HepG2 (cell line): ENCODE measurements around the gene ZNF326. TPM values are rescaled to one million over a fixed set of nuclear protein-coding genes. Genes with fewer than 3 reads are reported as not detected.
"Not testable (repeated sequence)": the region's sequence is repeated elsewhere in the genome, so short reads cannot be mapped to it uniquely, and the experiment has no call there.

Source experiments
- ATAC-seq: fragments of 200-7000 bp; cut with Tn5 transposase; 3 replicates; pipeline ENCODE4 v1.9.1; 2020; ENCODE audit warnings: mild to moderate bottlenecking, moderate library complexity
- BruUV-seq: library from RNA; stranded (reverse); fragments of 400-500 nt; replicated peaks from 2 replicates; lab custom pipeline; 2021; lab: Mats Ljungman, UMichigan
- CTCF ChIA-PET: fragments of 300-600 bp; formaldehyde crosslinking; extraction: SDS; loops from one replicate; lab custom pipeline; 2021; ENCODE audit warnings: low total read pairs, inconsistent platforms, low intra/inter-chr PET ratio; lab: Yijun Ruan, JAX
- POLR2A ChIA-PET: fragments of 350-600 bp; sonication (Branson Sonifier 250); formaldehyde crosslinking; loops from one replicate; lab custom pipeline; 2020; ENCODE audit warnings: antibody characterized with exemption, inconsistent platforms; lab: Yijun Ruan, JAX
- DNase-seq: peaks from one replicate; pipeline ENCODE4 v3.0.0-alpha.2; 2015; ENCODE audit warnings: low spot score
- FAIRE-seq: peaks from 3 replicates; lab custom pipeline; 2011; peaks lifted over from hg19 to GRCh38; lab: Jason Lieb, UNC
- H2AFZ ChIP-seq: one replicate; pipeline ENCODE4 v1.6.1; 2011; ENCODE audit warnings: low read length, inconsistent platforms
- H3K27ac ChIP-seq: fragments of 300-600 bp; 3 replicates; pipeline ENCODE4 v1.8.0; 2011; ENCODE audit warnings: mixed run types, mild to moderate bottlenecking, mixed read lengths, low read length, inconsistent platforms; ENCODE audit not compliant: insufficient read depth; ENCODE audit errors: extremely low read length
- H3K27me3 ChIP-seq, 2 experiments: fragments of 200-600 bp in 1 of 2; 2 replicates in 1 of 2; 3 replicates in 1 of 2; pipeline versions ENCODE4 v1.6.0 to v1.8.0; 2011; ENCODE audit warnings: low read length in 2 of 2, mild to moderate bottlenecking in 2 of 2, moderate library complexity in 2 of 2, inconsistent platforms in 1 of 2; ENCODE audit not compliant: insufficient read depth in 2 of 2, control insufficient read depth in 1 of 2
- H3K36me3 ChIP-seq, 2 experiments: fragments of 200-600 bp in 1 of 2; replicated peaks in 1 of 2; 2 replicates in 1 of 2; 3 replicates in 1 of 2; pipeline versions ENCODE4 v1.5.1 to v1.8.0; 2011; ENCODE audit warnings: low read length in 2 of 2, inconsistent platforms in 1 of 2; ENCODE audit not compliant: insufficient read depth in 2 of 2, control insufficient read depth in 1 of 2
- H3K4me1 ChIP-seq: 2 replicates; pipeline ENCODE4 v1.5.1; 2012; ENCODE audit warnings: low read length, inconsistent platforms; ENCODE audit not compliant: insufficient read depth
- H3K4me2 ChIP-seq: 2 replicates; pipeline ENCODE4 v1.6.0; 2011; ENCODE audit warnings: low read depth, low read length, inconsistent platforms
- H3K4me3 ChIP-seq, 3 experiments: fragments of 200-600 bp in 1 of 3; sonication (generic), shearing (Covaris generic) in 1 of 3; replicated peaks in 1 of 3; 2 replicates each; pipeline ENCODE4 v1.5.1; 2011 to 2016; ENCODE audit warnings: low read length in 3 of 3, inconsistent platforms in 2 of 3, low read depth in 2 of 3, mild to moderate bottlenecking in 2 of 3, control low read depth in 1 of 3, mixed read lengths in 1 of 3; ENCODE audit not compliant: insufficient read depth in 1 of 3
- H3K79me2 ChIP-seq: one replicate; pipeline ENCODE4 v1.6.1; 2011; ENCODE audit warnings: low read length, inconsistent platforms; ENCODE audit not compliant: insufficient read depth
- H3K9ac ChIP-seq: 2 replicates; pipeline ENCODE4 v1.6.0; 2011; ENCODE audit warnings: mild to moderate bottlenecking, low read depth, low read length, inconsistent platforms; ENCODE audit not compliant: insufficient read depth
- H3K9me3 ChIP-seq: 2 replicates; pipeline ENCODE4 v1.5.1; 2012; ENCODE audit warnings: mild to moderate bottlenecking, low read length
- H4K20me1 ChIP-seq: 2 replicates; pipeline ENCODE4 v1.6.0; 2011; ENCODE audit warnings: inconsistent platforms, mild to moderate bottlenecking, low read length, moderate library complexity; ENCODE audit not compliant: insufficient read depth
- CC2D1A ChIP-seq: sonication (generic); formaldehyde crosslinking; IDR thresholded peaks from 2 replicates; pipeline ENCODE4 v1.8.1; 2023; ENCODE audit warnings: mild to moderate bottlenecking, missing genetic modification reagents
- CREB1 ChIP-seq, 2 experiments: fragments of 450-650 bp in 1 of 2; IDR thresholded peaks; 2 replicates each; pipeline ENCODE4 v1.6.1; 2016 to 2017; ENCODE audit warnings: control low read depth in 1 of 2, mild to moderate bottlenecking in 1 of 2, missing compliant biosample characterization in 1 of 2, missing genetic modification characterization in 1 of 2
- CREM ChIP-seq, 2 experiments: sonication (generic) in 1 of 2; formaldehyde crosslinking in 1 of 2; IDR thresholded peaks; 2 replicates each; pipeline versions ENCODE4 v1.4.0 to v1.6.1; 2016 to 2020; ENCODE audit warnings: antibody characterized with exemption in 1 of 2, mild to moderate bottlenecking in 1 of 2, missing genetic modification reagents in 1 of 2
- GFI1 ChIP-seq: sonication (generic); formaldehyde crosslinking; IDR thresholded peaks from 2 replicates; pipeline ENCODE4 v1.5.0; 2020; ENCODE audit warnings: missing genetic modification reagents, mild to moderate bottlenecking, borderline replicate concordance
- HNF4A ChIP-seq: sonication (generic); formaldehyde crosslinking; IDR thresholded peaks from 2 replicates; pipeline ENCODE4 v1.4.0; 2020; ENCODE audit warnings: missing genetic modification reagents
- RAD51 ChIP-seq: fragments of 450-650 bp; IDR thresholded peaks from 2 replicates; pipeline ENCODE4 v1.6.1; 2016; ENCODE audit warnings: borderline replicate concordance
- SALL1 ChIP-seq: sonication (generic); formaldehyde crosslinking; IDR thresholded peaks from 2 replicates; pipeline ENCODE4 v1.8.0; 2022; ENCODE audit warnings: mild to moderate bottlenecking, missing genetic modification reagents
- SAP130 ChIP-seq: IDR thresholded peaks from 2 replicates; pipeline ENCODE4 v1.6.1; 2016; ENCODE audit warnings: low read depth
- ZNF138 ChIP-seq: sonication (generic); formaldehyde crosslinking; IDR thresholded peaks from 2 replicates; pipeline ENCODE4 v1.5.0; 2020; ENCODE audit warnings: mild to moderate bottlenecking, low read depth, missing genetic modification reagents
- ZNF879 ChIP-seq: sonication (generic); formaldehyde crosslinking; IDR thresholded peaks from 2 replicates; pipeline ENCODE4 v1.8.1; 2023; ENCODE audit warnings: missing genetic modification reagents
- WGBS: methylation state at CpG from one replicate; pipeline ENCODE4 v1.1.6; 2017; ENCODE audit warnings: low lambda C conversion rate; 5-methylcytosine and 5-hydroxymethylcytosine counted together
- in situ Hi-C: cut with HindIII; loops from 2 replicates; pipeline ENCODE4 v1.10.0; 2017; ENCODE audit warnings: low pct_unique_long_range_greater_than_20kb; ENCODE audit not compliant: extremely low pct_ligation_motif_present
- intact Hi-C: fragments of 100-400 bp; cut with micrococcal nuclease; formaldehyde crosslinking; loops from one replicate; pipeline ENCODE4 v1.10.0; 2022; ENCODE audit not compliant: unreplicated experiment
- polyA plus RNA-seq, 8 experiments: library from polyadenylated mRNA; depleted of rRNA in 3 of 8; stranded (reverse) in 7 of 8; unstranded in 1 of 8; fragments of >200 nt; fragmentation: Illumina TruSeq in 4 of 8; extraction: Trizol in 4 of 8; gene quantifications; 2 replicates each; pipeline versions ENCODE4 v1.2.1 to v1.2.3, GENCODE V29; 2011 to 2016; ENCODE audit warnings: low read depth in 4 of 8, missing spikeins in 1 of 8, mixed read lengths in 1 of 8; ENCODE audit not compliant: insufficient read depth in 1 of 8
- total RNA-seq, 5 experiments: library from RNA; depleted of rRNA; stranded (reverse); fragments of >200 nt; fragmentation: Illumina TruSeq; extraction: Trizol; gene quantifications; 2 replicates each; pipeline ENCODE4 v1.2.3, GENCODE V29; 2016; ENCODE audit warnings: low read depth in 1 of 5
- TF ChIP-seq, protein P1 (sequence below): sonication (generic); formaldehyde crosslinking; conservative IDR thresholded peaks from 2 replicates; pipeline ENCODE4 v1.4.0; 2020; ENCODE audit warnings: mild to moderate bottlenecking, missing genetic modification reagents, moderate library complexity

The ZNF326 gene
- total and polyA plus RNA-seq, 2 of the 13 experiments (the other 11 are each of a cell fraction or from before 2014, with no cell fraction given), result 6.3 to 16.4 TPM

DNA sequence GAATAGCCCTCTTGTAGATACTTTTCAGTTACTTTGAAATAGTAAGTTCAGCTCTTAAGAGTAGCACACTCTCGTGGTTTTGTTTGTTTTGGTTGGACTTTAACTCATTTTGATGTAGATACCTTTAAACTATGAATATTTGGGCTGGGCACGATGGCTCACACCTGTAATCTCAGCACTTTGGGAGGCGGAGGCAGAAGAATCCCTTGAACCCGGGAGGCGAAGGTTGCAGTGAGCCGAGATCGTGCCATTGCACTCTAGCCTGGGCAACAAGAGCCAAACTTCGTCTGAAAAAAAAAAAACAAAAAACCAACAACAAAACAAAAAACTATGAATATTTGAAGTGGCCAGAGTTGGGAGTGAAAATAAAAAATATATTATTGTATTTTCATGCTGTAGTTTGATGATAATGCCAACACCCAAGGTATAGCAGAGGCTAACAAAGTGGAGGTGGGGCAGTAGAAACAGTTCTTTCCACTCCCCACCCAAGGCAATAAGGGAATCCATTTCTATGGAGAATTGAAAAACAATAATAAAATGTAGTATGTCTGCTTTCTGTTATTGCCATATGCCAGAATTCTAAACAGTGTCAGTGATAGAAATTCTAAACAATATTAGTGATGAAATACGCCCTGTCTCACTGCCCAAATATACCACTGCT lies 1.7 kb downstream of the ZNF326 start:
- ChIA-PET POLR2A (interaction anchor here (1.1 kb wide), 1 partner anchor 174 kb away, joined by 5 read pairs; no protein-coding TSS in a partner anchor), CTCF (no interaction called here)
- no peak for ATAC-seq
- Histone ChIP-seq H3K9ac (peak overlapping the region; percentile 97), H4K20me1 (peaks cover 52% of the 10 kb centered on the region), H2AFZ (no peak overlapping the region), H3K27ac (peak overlapping the region; percentile 96), H3K4me3 (peak overlapping the region; percentile 79 to 94 (median 88)), H3K27me3 (no peaks in the 10 kb centered on the region; a peak in 2 of 5 replicates), H3K4me2 (peak overlapping the region; percentile 69), H3K9me3 (no peaks in the 10 kb centered on the region), H3K4me1 (peaks cover 70% of the 10 kb centered on the region), H3K36me3 (peaks cover 3 to 12% of the 10 kb centered on the region in 2 experiments; a peak in 2 of 5 replicates), H3K79me2 (peaks cover 64% of the 10 kb centered on the region)
- intact Hi-C loops (loop anchor here (10.0 kb wide), 1 partner anchor 412 kb away; no protein-coding TSS in a partner anchor), in situ Hi-C loops (no loop called here)
- DNase-seq, result peak; percentile 12
- no TSS peak for BruUV-seq
- TF ChIP-seq SALL1 (CRISPR knock-in tag), result peak; percentile 27; the same call in 1 of the 2 replicates
- no peak for TF ChIP-seq ZNF138 (CRISPR knock-in tag)
- 0 out of 2 replicates have a peak, but pooled peaks have one; percentile 0 for TF ChIP-seq CREM (IDR thresholded peaks at IDR 0.05)
- TF ChIP-seq CREM (CRISPR knock-in tag; IDR thresholded peaks at IDR 0.05), result no peak
- no peak for TF ChIP-seq ZNF879 (CRISPR knock-in tag)
- TF ChIP-seq CC2D1A (CRISPR knock-in tag), result no peak
- no peak for TF ChIP-seq CREB1 (IDR thresholded peaks at IDR 0.05)
- TF ChIP-seq CREB1 (CRISPR knock-in tag; IDR thresholded peaks at IDR 0.05), result 0 out of 2 replicates have a peak, but pooled peaks have one; percentile 12
- no peak for TF ChIP-seq RAD51
- TF ChIP-seq, protein P1, sequence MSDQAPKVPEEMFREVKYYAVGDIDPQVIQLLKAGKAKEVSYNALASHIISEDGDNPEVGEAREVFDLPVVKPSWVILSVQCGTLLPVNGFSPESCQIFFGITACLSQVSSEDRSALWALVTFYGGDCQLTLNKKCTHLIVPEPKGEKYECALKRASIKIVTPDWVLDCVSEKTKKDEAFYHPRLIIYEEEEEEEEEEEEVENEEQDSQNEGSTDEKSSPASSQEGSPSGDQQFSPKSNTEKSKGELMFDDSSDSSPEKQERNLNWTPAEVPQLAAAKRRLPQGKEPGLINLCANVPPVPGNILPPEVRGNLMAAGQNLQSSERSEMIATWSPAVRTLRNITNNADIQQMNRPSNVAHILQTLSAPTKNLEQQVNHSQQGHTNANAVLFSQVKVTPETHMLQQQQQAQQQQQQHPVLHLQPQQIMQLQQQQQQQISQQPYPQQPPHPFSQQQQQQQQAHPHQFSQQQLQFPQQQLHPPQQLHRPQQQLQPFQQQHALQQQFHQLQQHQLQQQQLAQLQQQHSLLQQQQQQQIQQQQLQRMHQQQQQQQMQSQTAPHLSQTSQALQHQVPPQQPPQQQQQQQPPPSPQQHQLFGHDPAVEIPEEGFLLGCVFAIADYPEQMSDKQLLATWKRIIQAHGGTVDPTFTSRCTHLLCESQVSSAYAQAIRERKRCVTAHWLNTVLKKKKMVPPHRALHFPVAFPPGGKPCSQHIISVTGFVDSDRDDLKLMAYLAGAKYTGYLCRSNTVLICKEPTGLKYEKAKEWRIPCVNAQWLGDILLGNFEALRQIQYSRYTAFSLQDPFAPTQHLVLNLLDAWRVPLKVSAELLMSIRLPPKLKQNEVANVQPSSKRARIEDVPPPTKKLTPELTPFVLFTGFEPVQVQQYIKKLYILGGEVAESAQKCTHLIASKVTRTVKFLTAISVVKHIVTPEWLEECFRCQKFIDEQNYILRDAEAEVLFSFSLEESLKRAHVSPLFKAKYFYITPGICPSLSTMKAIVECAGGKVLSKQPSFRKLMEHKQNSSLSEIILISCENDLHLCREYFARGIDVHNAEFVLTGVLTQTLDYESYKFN, result 0 out of 2 replicates have a peak, but pooled peaks have one; percentile 46
- TF ChIP-seq HNF4A (CRISPR knock-in tag), result peak; percentile 36
- peak; percentile 50; the same call in 1 of the 2 replicates for TF ChIP-seq GFI1 (CRISPR knock-in tag)
- TF ChIP-seq SAP130 (CRISPR knock-in tag), result peak; percentile 40; the same call in 1 of the 2 replicates
- 13% methylated on average over 9 of the region's 9 CpGs for WGBS
- peak; percentile 60 for FAIRE-seq

GRCh38 chr1:89997152-89997551 lies 2.2 kb downstream of the ZNF326 start:
- Histone ChIP-seq H3K4me3 (peak overlapping the region; percentile 79 to 94 (median 88); a peak in 4 of 6 replicates), H3K4me2 (peak overlapping the region; percentile 69), H3K79me2 (peaks cover 70% of the 10 kb centered on the region), H3K36me3 (peaks cover 3 to 14% of the 10 kb centered on the region in 2 experiments; a peak in 2 of 5 replicates), H4K20me1 (peaks cover 55% of the 10 kb centered on the region), H3K4me1 (peaks cover 66% of the 10 kb centered on the region)
- H3K27me3 ChIP-seq, H3K9me3 ChIP-seq, FAIRE-seq, H3K27ac ChIP-seq, POLR2A ChIA-PET, H2AFZ ChIP-seq, in situ Hi-C loops, H3K9ac ChIP-seq, BruUV-seq, CTCF ChIA-PET, DNase-seq, ATAC-seq: not testable (repeated sequence)
- intact Hi-C loops, result loop anchor here (10.0 kb wide), 1 partner anchor 412 kb away; no protein-coding TSS in a partner anchor
- 98% methylated on average over 4 of the region's 4 CpGs for WGBS
